ENCODE measurements around the gene DACH1.

DNA sequence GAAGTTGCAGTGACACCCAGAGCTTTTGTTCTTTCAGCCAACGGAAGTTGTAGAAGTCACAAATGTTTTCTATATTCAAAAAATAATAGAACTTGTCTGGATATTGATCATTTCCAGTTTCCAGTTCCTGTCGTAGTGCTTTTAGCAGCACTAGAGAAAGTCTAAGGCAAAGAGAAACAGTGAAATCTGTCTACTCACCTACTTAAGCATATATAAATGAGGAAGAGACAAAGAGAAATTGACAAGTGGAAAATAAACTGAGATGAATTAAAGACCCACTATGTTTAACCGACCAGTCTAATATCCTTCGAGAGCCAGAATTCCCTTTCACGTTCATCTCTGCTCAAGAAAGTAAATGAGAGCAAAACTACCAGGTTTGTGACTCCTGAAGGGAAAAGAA, 36.7 kb downstream of the DACH1 start:
- TF ChIP-seq CTCF (IDR thresholded peaks at IDR 0.05; ENCODE audit: extremely low read depth in 1 of 2, insufficient read depth in 1 of 2, low read depth in 1 of 2, low read length in 2 of 2) (no peak), POLR2A (IDR thresholded peaks at IDR 0.05; ENCODE audit: low read depth, low read length) (no peak), MAX (IDR thresholded peaks at IDR 0.05; ENCODE audit: insufficient read depth, insufficient read length) (no peak), EZH2 (IDR thresholded peaks at IDR 0.05; ENCODE audit: borderline replicate concordance, low read depth, low read length, severe bottlenecking) (no peak), POLR2AphosphoS5 (IDR thresholded peaks at IDR 0.05; ENCODE audit: insufficient read depth, low read depth, low read length) (no peak), MYC (IDR thresholded peaks at IDR 0.05; ENCODE audit: low read depth, low read length) (no peak), FOS (IDR thresholded peaks at IDR 0.05; ENCODE audit: borderline replicate concordance, insufficient read depth, low read length) (no peak), GATA2 (IDR thresholded peaks at IDR 0.05; ENCODE audit: insufficient read depth, insufficient read length, low read depth, low read length) (no peak)

Measured in endothelial cell of umbilical vein (primary cell).